ENCODE results near the gene DCUN1D1. TPM values are rescaled to one million over a fixed set of nuclear protein-coding genes. Genes with fewer than 3 reads are reported as not detected.
"Not testable (repeated sequence)": the region's sequence is repeated elsewhere in the genome, so short reads cannot be mapped to it uniquely, and the experiment has no call there.

DCUN1D1 gene
- total RNA-seq, 1 donor from 2014 or later = 44.2 TPM

GRCh38 chr3:183008303-183008702 lies 28.0 kb upstream of the DCUN1D1 start:
- no peak overlapping the region for H3K27ac Mint-ChIP-seq
- no peak for TF ChIP-seq CTCF (IDR thresholded peaks at IDR 0.05)
- H3K4me1 Mint-ChIP-seq = no peaks in the 10 kb centered on the region
- no peak overlapping the region for H3K4me3 Mint-ChIP-seq
- H3K36me3 Mint-ChIP-seq (ENCODE audit: low read depth) = peaks cover 7% of the 10 kb centered on the region
- POLR2A ChIA-PET = interaction anchor here (0.7 kb wide), 1 partner anchor 26 kb away, joined by 4 read pairs; no protein-coding TSS in a partner anchor
- ATAC-seq (ENCODE audit: low read depth) = no peak
- intact Hi-C loops (cut with micrococcal nuclease) = no loop called here
- no peak for DNase-seq
- no peaks in the 10 kb centered on the region for H3K9me3 Mint-ChIP-seq
- no peaks in the 10 kb centered on the region for H3K27me3 Mint-ChIP-seq
- CTCF ChIA-PET = no interaction called here

- Mint-ChIP-seq H3K4me1 (no peaks in the 10 kb centered on the region), H3K36me3 (ENCODE audit: low read depth) (no peaks in the 10 kb centered on the region), H3K4me3 (no peak overlapping the region), H3K27me3 (no peaks in the 10 kb centered on the region), H3K27ac (no peak overlapping the region), H3K9me3 (no peaks in the 10 kb centered on the region)
- ChIA-PET CTCF (no interaction called here), POLR2A (no interaction called here)
- intact Hi-C loops (cut with micrococcal nuclease) = no loop called here
- DNase-seq (no peak), ATAC-seq (ENCODE audit: low read depth) (no peak)
- no peak for TF ChIP-seq CTCF (IDR thresholded peaks at IDR 0.05)
Measured at GRCh38 chr3:183006396-183007002, 26.2 kb upstream of the DCUN1D1 start.

GRCh38 chr3:182999767-183000166 lies 19.4 kb upstream of the DCUN1D1 start:
- DNase-seq (no peak), ATAC-seq (ENCODE audit: low read depth) (no peak)
- no peaks in the 10 kb centered on the region for H3K9me3 Mint-ChIP-seq
- no peaks in the 10 kb centered on the region for H3K27me3 Mint-ChIP-seq
- no peaks in the 10 kb centered on the region for H3K36me3 Mint-ChIP-seq (ENCODE audit: low read depth)
- H3K4me1 Mint-ChIP-seq = no peaks in the 10 kb centered on the region
- H3K27ac Mint-ChIP-seq = no peak overlapping the region
- ChIA-PET CTCF (no interaction called here), POLR2A (no interaction called here)
- no peak overlapping the region for H3K4me3 Mint-ChIP-seq
- TF ChIP-seq CTCF (IDR thresholded peaks at IDR 0.05) = no peak
- intact Hi-C loops (cut with micrococcal nuclease) = no loop called here

DNA sequence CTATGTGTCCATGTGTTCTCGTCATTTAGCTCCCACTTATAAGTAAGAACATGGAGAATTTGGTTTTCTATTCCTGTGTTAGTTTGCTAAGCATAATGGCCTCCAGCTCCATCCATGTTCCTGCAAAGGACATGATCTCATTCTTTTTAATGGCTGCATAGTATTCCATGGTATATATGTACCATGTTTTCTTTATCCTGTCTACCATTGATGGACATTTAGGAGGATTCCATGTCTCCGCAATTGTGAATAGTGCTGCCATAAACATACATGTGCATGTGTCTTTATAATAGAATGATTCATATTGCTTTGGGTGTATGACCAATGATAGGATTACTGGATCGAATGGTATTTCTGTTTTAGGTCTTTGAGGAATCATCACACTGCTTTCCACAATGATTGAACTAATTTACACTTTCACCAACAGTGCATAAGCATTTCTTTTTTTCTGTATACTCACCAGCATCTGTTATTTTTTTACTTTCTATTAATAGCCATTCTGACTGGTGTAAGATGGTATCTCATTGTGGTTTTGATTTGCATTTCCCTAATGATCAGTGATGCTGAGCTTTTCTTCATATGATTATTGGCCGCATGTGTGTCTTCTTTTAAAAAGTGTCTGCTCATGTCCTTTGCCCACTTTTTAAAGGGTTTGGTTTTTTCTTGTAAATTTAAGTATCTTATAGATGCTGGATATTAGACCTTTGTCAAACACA lies 13.3 kb upstream of the DCUN1D1 start:
- H3K9me3 Mint-ChIP-seq; H3K36me3 Mint-ChIP-seq (ENCODE audit: low read depth); CTCF ChIA-PET; DNase-seq; H3K27me3 Mint-ChIP-seq; H3K4me3 Mint-ChIP-seq; intact Hi-C loops (cut with micrococcal nuclease): not testable (repeated sequence)
- Mint-ChIP-seq H3K4me1 (peaks cover 14% of the 10 kb centered on the region), H3K27ac (peak overlapping the region; percentile 8)
- peak; percentile 40 for ATAC-seq (ENCODE audit: low read depth)
- POLR2A ChIA-PET = interaction anchor here (1.3 kb wide), 1 partner anchor 12 kb away, joined by 5 read pairs; no protein-coding TSS in a partner anchor

DNA sequence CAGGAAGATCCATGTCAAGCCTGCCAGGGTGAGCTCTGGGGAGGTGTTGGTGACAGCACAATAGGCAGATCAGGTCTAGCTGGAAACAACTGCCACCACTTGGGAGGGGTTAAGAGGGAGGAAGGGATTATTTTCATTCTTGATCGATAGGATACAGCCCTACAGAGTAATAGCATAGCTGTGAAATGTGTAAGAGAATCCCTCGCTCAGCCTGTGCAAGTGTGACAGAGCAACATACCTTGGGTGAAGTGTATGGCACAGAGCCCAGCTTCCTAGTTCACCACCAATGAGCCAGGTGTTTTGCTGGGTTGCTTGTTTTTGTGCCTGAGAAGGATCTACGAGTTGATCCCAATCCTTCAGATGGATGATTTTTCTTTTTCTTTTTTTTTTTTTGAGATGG lies 9.2 kb upstream of the DCUN1D1 start:
- Mint-ChIP-seq H3K4me1 (peaks cover 14% of the 10 kb centered on the region), H3K27me3 (no peaks in the 10 kb centered on the region), H3K36me3 (ENCODE audit: low read depth) (no peaks in the 10 kb centered on the region), H3K9me3 (peaks cover 4% of the 10 kb centered on the region), H3K27ac (no peak overlapping the region), H3K4me3 (no peak overlapping the region)
- CTCF ChIA-PET = no interaction called here
- ATAC-seq (ENCODE audit: low read depth) (no peak), DNase-seq (no peak)
- no peak for TF ChIP-seq CTCF (IDR thresholded peaks at IDR 0.05)
- POLR2A ChIA-PET = interaction anchor here (0.7 kb wide), 1 partner anchor 33 kb away, joined by 4 read pairs; no protein-coding TSS in a partner anchor
- intact Hi-C loops (cut with micrococcal nuclease) = no loop called here

Data from activated B cell treated with CpG ODN at 0.5 μM for 24 hours (primary cell).